ENCODE results near the gene CDC42BPB. TPM values are rescaled to one million over a fixed set of nuclear protein-coding genes. Genes with fewer than 3 reads are reported as not detected.
A peak's percentile ranks its signal among the peaks of the same experiment; 100 is the strongest.

The CDC42BPB gene, protein sequence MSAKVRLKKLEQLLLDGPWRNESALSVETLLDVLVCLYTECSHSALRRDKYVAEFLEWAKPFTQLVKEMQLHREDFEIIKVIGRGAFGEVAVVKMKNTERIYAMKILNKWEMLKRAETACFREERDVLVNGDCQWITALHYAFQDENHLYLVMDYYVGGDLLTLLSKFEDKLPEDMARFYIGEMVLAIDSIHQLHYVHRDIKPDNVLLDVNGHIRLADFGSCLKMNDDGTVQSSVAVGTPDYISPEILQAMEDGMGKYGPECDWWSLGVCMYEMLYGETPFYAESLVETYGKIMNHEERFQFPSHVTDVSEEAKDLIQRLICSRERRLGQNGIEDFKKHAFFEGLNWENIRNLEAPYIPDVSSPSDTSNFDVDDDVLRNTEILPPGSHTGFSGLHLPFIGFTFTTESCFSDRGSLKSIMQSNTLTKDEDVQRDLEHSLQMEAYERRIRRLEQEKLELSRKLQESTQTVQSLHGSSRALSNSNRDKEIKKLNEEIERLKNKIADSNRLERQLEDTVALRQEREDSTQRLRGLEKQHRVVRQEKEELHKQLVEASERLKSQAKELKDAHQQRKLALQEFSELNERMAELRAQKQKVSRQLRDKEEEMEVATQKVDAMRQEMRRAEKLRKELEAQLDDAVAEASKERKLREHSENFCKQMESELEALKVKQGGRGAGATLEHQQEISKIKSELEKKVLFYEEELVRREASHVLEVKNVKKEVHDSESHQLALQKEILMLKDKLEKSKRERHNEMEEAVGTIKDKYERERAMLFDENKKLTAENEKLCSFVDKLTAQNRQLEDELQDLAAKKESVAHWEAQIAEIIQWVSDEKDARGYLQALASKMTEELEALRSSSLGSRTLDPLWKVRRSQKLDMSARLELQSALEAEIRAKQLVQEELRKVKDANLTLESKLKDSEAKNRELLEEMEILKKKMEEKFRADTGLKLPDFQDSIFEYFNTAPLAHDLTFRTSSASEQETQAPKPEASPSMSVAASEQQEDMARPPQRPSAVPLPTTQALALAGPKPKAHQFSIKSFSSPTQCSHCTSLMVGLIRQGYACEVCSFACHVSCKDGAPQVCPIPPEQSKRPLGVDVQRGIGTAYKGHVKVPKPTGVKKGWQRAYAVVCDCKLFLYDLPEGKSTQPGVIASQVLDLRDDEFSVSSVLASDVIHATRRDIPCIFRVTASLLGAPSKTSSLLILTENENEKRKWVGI (N-terminal part only)
- total RNA-seq: 50.1 TPM

DNA sequence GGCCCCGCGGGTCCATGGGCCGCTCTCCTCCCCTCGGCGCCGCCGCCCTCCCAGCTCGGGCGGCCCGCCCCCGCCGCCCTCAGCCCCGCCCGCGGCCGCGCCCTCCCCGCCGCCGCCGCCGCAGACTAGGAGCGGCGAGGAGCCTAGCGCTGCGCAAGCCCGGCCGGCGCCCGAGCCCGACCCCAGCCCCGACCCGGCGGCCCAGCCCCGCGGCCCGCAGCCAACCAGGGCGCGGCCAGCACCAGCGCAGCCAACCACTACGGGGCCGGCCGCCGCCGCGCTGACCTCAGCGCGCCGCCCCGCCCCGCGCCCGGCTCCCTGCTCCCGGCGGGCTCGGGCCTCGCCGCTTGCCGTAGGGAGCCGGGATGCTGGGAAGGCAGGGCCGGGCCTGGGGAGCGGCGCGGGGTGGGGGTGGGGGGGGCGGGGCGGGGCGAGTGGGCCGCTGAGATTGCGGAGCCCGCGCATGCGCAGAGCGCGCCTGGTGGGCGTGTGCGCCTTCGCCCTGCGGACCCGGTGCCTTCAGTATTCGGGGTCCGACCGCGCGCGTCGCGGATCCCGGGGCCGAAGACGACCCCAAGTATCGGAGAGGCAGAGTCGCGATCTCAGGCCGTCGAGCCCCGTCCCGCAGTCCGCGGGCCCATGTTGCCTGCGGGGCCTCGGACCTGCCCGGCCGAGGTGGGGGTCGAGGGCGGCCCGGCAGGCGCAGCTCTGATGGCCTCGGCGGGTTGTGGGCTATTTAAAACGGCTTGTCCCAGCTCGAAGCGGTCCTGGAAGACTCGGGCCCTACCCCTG is at the start of gene CDC42BPB:
CDC42BPB (minus strand) TSS at position 178 of the 792 bp plus-strand sequence. CDS start 376 bp downstream, outside the sequence.
- Histone ChIP-seq H3K36me3 (ENCODE audit: control insufficient read depth in 3 of 3, insufficient read depth in 3 of 3, low read length in 3 of 3) (no peaks in the 10 kb centered on the region), H3K9me3 (ENCODE audit: control insufficient read depth in 3 of 3, low read length in 3 of 3) (no peaks in the 10 kb centered on the region), H3K4me3 (ENCODE audit: low read length in 3 of 3) (peak within 1 kb of the TSS; percentile 89 to 94 (median 92)), H3K27me3 (ENCODE audit: control insufficient read depth in 3 of 3, insufficient read depth in 3 of 3, low read length in 3 of 3) (no peaks in the 10 kb centered on the region), H3K4me1 (ENCODE audit: control insufficient read depth in 3 of 3, insufficient read depth in 3 of 3, low read length in 3 of 3) (peaks cover 37 to 41% (median 37%) of the 10 kb centered on the region in 3 donors), H3K27ac (ENCODE audit: low read depth, low read length) (peak within 1 kb of the TSS; percentile 75), H3K9ac (ENCODE audit: low read depth in 1 of 3, low read length in 3 of 3) (peak within 1 kb of the TSS; percentile 84 to 94 (median 93))

DNA sequence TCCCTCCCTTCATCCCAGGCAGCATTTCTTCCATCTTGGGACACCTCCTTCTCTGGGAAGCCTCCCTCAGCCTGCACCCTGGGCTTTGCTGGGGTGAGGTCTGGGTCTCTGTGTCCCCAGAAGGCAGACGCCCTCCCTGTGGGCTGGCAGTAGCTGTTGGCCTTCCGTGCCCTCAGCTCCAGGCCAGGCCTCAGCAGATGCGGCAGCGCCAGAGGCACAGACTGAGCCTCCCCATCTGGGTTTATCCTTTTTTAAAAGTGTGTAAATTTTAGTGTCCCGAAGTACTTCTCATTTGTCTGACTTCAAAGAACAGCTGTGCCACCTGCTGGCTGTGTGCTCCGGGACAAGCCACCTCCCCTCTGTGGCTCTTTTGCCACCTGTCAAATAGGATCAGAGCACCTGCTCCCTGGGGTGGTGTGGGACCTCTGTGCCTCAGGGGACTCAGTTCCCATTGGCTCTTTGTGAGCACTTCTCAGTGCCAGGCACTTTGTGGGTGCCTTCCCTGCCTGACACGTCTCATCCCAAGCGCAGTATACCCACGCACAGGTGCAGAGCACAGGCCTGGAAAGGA is 48.3 kb upstream of the CDC42BPB start:
- Histone ChIP-seq H3K27ac (ENCODE audit: low read depth, low read length) (no peak overlapping the region), H3K9ac (ENCODE audit: low read depth in 1 of 3, low read length in 3 of 3) (peak overlapping the region in 1 of 3 donors; percentile 33), H3K27me3 (ENCODE audit: control insufficient read depth in 3 of 3, insufficient read depth in 3 of 3, low read length in 3 of 3) (peaks cover 34 to 38% (median 36%) of the 10 kb centered on the region in 3 donors), H3K4me1 (ENCODE audit: control insufficient read depth in 3 of 3, insufficient read depth in 3 of 3, low read length in 3 of 3) (peaks cover 29 to 39% (median 36%) of the 10 kb centered on the region in 3 donors), H3K9me3 (ENCODE audit: control insufficient read depth in 3 of 3, low read length in 3 of 3) (no peaks in the 10 kb centered on the region), H3K4me3 (ENCODE audit: low read length in 3 of 3) (no peak overlapping the region), H3K36me3 (ENCODE audit: control insufficient read depth in 3 of 3, insufficient read depth in 3 of 3, low read length in 3 of 3) (no peaks in the 10 kb centered on the region)

DNA sequence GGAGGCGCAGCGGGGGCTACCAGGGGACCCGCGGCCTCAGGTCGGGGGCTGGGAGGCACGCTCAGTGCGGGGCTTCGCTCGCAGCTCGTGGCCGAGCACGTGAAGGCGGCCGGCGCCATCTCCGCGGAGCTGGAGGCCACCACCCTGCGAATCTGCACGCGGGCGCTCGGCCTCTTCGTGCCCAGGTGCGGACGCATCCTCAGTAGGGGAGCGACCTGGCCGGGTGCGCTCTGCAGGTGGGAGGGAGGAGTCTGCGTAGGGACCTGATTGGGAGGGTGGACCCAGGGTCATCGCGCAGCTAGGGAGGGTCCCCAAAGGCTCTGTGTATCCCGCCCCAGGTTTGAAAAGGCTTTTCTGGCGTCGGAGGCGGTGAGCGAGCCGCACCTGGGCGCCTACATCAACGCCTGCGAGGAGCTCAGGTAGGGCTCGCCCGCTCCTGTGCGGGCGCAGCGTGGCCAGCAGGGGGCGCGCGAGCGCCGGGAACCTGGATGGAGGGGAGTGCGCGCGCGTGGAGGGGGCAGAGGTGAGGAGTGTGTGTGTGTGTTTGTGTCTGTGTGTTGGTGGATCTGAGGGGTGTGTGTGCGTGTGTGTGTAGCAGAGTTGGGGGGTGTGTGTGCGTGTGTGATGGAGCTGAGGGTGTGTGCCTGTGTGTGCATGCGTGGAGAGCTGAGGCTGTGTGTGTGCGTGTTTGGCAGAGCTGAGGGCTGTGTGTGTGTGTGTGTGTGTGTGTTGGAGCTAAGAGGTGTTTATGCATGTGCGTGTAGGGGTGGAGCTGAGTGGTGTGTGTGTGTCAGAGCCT is 47.5 kb upstream of the CDC42BPB start:
- H3K4me3 ChIP-seq (ENCODE audit: low read length in 3 of 3): no peak overlapping the region
- H3K9me3 ChIP-seq (ENCODE audit: control insufficient read depth in 3 of 3, low read length in 3 of 3): no peaks in the 10 kb centered on the region
- no peaks in the 10 kb centered on the region for H3K36me3 ChIP-seq (ENCODE audit: control insufficient read depth in 3 of 3, insufficient read depth in 3 of 3, low read length in 3 of 3)
- peaks cover 21 to 31% (median 28%) of the 10 kb centered on the region in 3 donors for H3K4me1 ChIP-seq (ENCODE audit: control insufficient read depth in 3 of 3, insufficient read depth in 3 of 3, low read length in 3 of 3)
- peaks cover 34 to 41% (median 36%) of the 10 kb centered on the region in 3 donors for H3K27me3 ChIP-seq (ENCODE audit: control insufficient read depth in 3 of 3, insufficient read depth in 3 of 3, low read length in 3 of 3)
- H3K9ac ChIP-seq (ENCODE audit: low read depth in 1 of 3, low read length in 3 of 3): no peak overlapping the region
- H3K27ac ChIP-seq (ENCODE audit: low read depth, low read length): no peak overlapping the region

DNA sequence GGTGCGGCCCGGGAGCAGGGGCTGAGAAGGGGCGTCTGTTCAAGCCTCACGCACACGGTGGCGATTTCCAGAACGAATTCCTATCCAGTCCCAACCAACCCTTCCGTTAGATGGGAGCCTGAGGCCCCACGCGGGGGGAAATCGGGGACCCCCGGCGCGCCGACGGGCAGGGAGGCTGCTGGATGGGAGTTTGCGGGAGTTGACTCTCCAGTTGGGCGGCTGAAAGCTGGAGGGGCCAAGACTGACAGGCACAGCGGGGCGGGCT is 47.0 kb upstream of the CDC42BPB start:
- Histone ChIP-seq H3K4me1 (ENCODE audit: control insufficient read depth in 3 of 3, insufficient read depth in 3 of 3, low read length in 3 of 3) (peaks cover 18 to 27% (median 25%) of the 10 kb centered on the region in 3 donors), H3K27me3 (ENCODE audit: control insufficient read depth in 3 of 3, insufficient read depth in 3 of 3, low read length in 3 of 3) (peaks cover 34 to 41% (median 36%) of the 10 kb centered on the region in 3 donors), H3K4me3 (ENCODE audit: low read length in 3 of 3) (no peak overlapping the region), H3K9me3 (ENCODE audit: control insufficient read depth in 3 of 3, low read length in 3 of 3) (no peaks in the 10 kb centered on the region), H3K27ac (ENCODE audit: low read depth, low read length) (no peak overlapping the region), H3K9ac (ENCODE audit: low read depth in 1 of 3, low read length in 3 of 3) (no peak overlapping the region), H3K36me3 (ENCODE audit: control insufficient read depth in 3 of 3, insufficient read depth in 3 of 3, low read length in 3 of 3) (no peaks in the 10 kb centered on the region)

DNA sequence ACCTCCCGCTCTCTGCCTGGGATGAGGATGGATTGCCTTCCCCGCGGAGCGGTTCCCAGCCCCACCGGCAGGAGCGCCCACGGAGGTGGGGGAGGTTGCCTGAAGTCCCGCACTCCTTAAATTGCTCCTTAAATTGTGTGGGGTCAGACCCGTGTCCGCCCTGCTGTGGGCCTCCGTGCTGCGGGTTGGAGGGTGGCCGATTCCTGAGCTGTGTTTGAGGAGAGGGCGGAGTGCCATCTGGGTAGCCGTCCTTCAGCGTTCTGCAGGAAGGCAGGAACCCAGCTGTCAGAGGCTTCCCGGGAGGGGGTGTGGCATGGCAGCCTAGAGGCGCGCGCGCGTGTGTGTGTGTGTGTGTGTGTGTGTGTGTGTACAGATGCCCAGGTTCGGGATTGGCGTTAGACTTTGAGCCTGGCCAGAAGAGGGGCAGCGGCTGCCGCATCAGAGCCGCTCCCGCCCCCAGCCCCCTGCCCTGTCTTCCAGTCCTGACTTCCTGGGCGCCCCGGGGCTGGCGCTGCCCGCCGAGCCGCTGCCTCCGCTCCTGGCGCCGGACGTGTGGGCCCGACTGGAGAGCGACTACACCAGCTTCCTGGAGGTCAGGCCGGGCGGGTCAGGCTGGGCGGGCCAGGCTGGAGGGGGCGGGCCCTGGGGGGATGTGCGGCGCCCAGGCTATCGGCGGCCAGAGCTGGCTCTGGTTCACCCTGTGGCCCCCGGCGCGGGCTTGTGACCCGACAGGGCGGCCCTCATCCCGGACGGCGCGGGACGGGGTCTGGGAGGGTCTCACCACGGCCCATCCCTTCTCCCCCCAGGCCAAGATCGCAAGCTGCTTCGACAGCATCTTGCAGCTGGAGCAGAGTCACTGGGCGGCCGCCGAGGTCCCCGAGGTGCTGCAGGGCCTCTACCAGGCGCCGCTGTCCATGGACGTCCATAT is 46.4 kb upstream of the CDC42BPB start:
- Histone ChIP-seq H3K4me3 (ENCODE audit: low read length in 3 of 3) (peak overlapping the region in 1 of 3 donors; percentile 54), H3K9ac (ENCODE audit: low read depth in 1 of 3, low read length in 3 of 3) (no peak overlapping the region), H3K4me1 (ENCODE audit: control insufficient read depth in 3 of 3, insufficient read depth in 3 of 3, low read length in 3 of 3) (peaks cover 16 to 26% (median 24%) of the 10 kb centered on the region in 3 donors), H3K36me3 (ENCODE audit: control insufficient read depth in 3 of 3, insufficient read depth in 3 of 3, low read length in 3 of 3) (no peaks in the 10 kb centered on the region), H3K27me3 (ENCODE audit: control insufficient read depth in 3 of 3, insufficient read depth in 3 of 3, low read length in 3 of 3) (peaks cover 34 to 41% (median 36%) of the 10 kb centered on the region in 3 donors), H3K9me3 (ENCODE audit: control insufficient read depth in 3 of 3, low read length in 3 of 3) (no peaks in the 10 kb centered on the region), H3K27ac (ENCODE audit: low read depth, low read length) (no peak overlapping the region)

DNA sequence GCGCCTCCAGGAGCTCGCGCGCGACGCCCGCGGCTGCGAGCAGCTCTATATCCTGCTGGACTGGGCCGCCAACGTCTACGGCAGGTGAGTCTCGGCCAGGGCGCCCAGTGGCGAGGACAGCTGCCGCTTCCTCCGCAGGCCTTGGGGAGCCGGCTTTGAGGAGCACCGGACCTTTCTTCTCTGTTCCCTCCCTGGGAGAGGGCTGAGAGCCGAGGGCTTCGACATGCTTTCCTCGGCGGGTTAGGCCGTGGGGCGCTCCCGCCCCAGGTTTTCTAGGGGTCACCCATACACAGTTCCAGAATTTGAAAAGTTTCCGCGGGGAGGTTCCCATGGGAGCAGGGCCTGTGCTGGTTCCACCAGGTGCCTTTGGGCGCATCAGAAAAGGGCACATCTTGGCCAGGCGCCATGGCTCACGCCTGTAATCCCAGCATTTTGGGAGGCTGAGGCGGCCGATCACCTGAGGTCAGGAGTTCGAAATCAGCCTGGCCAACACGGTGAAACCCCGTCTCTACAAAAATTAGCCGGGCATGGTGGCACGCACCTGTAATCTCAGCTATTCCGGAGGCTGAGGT is 45.4 kb upstream of the CDC42BPB start:
- Histone ChIP-seq H3K27ac (ENCODE audit: low read depth, low read length) (no peak overlapping the region), H3K4me1 (ENCODE audit: control insufficient read depth in 3 of 3, insufficient read depth in 3 of 3, low read length in 3 of 3) (peaks cover 12 to 19% (median 19%) of the 10 kb centered on the region in 3 donors), H3K36me3 (ENCODE audit: control insufficient read depth in 3 of 3, insufficient read depth in 3 of 3, low read length in 3 of 3) (no peaks in the 10 kb centered on the region), H3K27me3 (ENCODE audit: control insufficient read depth in 3 of 3, insufficient read depth in 3 of 3, low read length in 3 of 3) (peaks cover 34 to 45% (median 36%) of the 10 kb centered on the region in 3 donors), H3K9me3 (ENCODE audit: control insufficient read depth in 3 of 3, low read length in 3 of 3) (no peaks in the 10 kb centered on the region), H3K9ac (ENCODE audit: low read depth in 1 of 3, low read length in 3 of 3) (no peak overlapping the region), H3K4me3 (ENCODE audit: low read length in 3 of 3) (no peak overlapping the region)

DNA sequence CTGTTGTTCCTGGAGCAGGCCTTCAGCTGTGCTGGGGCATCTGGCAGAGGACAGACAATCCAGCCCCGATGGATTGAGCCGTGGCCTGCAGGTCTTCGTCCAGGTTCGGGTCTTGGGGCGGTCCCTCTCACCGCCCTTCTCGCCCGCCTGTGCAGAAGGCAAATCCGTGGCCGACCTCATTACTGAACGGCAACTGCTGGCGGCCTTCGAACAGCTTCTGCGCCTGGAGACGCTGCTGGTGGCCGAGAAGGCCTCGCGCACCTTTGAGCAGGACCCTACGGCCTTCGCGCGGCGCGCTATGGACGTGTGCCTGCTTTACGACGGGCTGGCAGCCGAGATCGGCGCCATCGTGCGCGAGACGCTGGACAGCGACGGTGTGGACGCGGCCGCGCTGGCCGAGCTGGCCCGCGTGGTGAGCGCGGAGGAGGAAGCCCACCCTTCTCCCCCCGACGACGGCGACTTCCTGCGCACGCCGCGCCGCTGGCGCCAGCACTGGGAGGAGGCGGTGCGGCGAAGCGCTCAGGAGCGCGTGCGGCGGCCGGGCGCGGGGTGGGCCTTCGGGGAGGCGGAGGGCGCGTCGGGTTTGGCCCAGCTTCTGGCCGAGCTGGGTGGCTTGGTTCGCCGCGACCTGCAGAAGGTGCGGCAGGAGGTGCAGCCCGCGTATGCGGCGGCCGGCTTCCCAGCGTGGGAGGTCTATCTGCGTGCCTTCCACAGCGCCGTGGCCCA is 44.8 kb upstream of the CDC42BPB start:
- H3K27me3 ChIP-seq (ENCODE audit: control insufficient read depth in 3 of 3, insufficient read depth in 3 of 3, low read length in 3 of 3): peaks cover 34 to 45% (median 36%) of the 10 kb centered on the region in 3 donors
- peaks cover 12 to 19% (median 19%) of the 10 kb centered on the region in 3 donors for H3K4me1 ChIP-seq (ENCODE audit: control insufficient read depth in 3 of 3, insufficient read depth in 3 of 3, low read length in 3 of 3)
- H3K4me3 ChIP-seq (ENCODE audit: low read length in 3 of 3): no peak overlapping the region
- no peaks in the 10 kb centered on the region for H3K36me3 ChIP-seq (ENCODE audit: control insufficient read depth in 3 of 3, insufficient read depth in 3 of 3, low read length in 3 of 3)
- no peak overlapping the region for H3K27ac ChIP-seq (ENCODE audit: low read depth, low read length)
- H3K9ac ChIP-seq (ENCODE audit: low read depth in 1 of 3, low read length in 3 of 3): no peak overlapping the region
- H3K9me3 ChIP-seq (ENCODE audit: control insufficient read depth in 3 of 3, low read length in 3 of 3): no peaks in the 10 kb centered on the region
